ENCODE results near the gene TRIM58.

- TF ChIP-seq CTCF (IDR thresholded peaks at IDR 0.05; ENCODE audit: low read length) (no peak), EZH2 (IDR thresholded peaks at IDR 0.05; ENCODE audit: borderline replicate concordance, low read length) (no peak)
Observed at GRCh38 chr1:247919952-247920351, 63.0 kb downstream of the TRIM58 start, which contains the start of gene OR2T8.
